BJ (cell line): ENCODE measurements around the gene PRMT3. TPM values are rescaled to one million over a fixed set of nuclear protein-coding genes. Genes with fewer than 3 reads are reported as not detected.
"Not testable (repeated sequence)": the region's sequence is repeated elsewhere in the genome, so short reads cannot be mapped to it uniquely, and the experiment has no call there.

Experiments
- CTCF ChIA-PET: fragments of 350-600 bp; formaldehyde crosslinking; extraction: SDS; loops from one replicate; lab custom pipeline; 2021; ENCODE audit warnings: antibody characterized with exemption, inconsistent platforms; lab: Yijun Ruan, JAX
- POLR2A ChIA-PET: fragments of 300-600 bp; sonication (Branson Sonifier 250); formaldehyde crosslinking; extraction: SDS; loops from one replicate; lab custom pipeline; 2021; ENCODE audit warnings: antibody characterized with exemption; lab: Charles Lee
- DNase-seq: peaks from one replicate; pipeline ENCODE4 v3.0.0-alpha.2; 2011; ENCODE audit warnings: low read depth
- H3K27me3 ChIP-seq: 2 replicates; pipeline ENCODE4 v1.6.0; 2011; ENCODE audit warnings: low read length; ENCODE audit not compliant: control insufficient read depth, insufficient read depth
- H3K36me3 ChIP-seq: 2 replicates; pipeline ENCODE4 v1.5.1; 2011; ENCODE audit warnings: low read length; ENCODE audit not compliant: control insufficient read depth, insufficient read depth
- H3K4me3 ChIP-seq: 2 replicates; pipeline ENCODE4 v1.5.1; 2011; ENCODE audit warnings: low read depth, mild to moderate bottlenecking, control low read depth, low read length
- CTCF ChIP-seq: IDR thresholded peaks from 2 replicates; pipeline ENCODE4 v1.5.1; 2011; ENCODE audit warnings: low read depth, mild to moderate bottlenecking, control low read depth, inconsistent platforms, low read length, moderate library complexity; ENCODE audit not compliant: insufficient read depth
- polyA plus RNA-seq: library from polyadenylated mRNA; depleted of rRNA; stranded (reverse); fragments of >200 nt; gene quantifications from 2 replicates; pipeline ENCODE4 v1.2.3, GENCODE V29; 2011

PRMT3 gene
- polyA plus RNA-seq, 1 experiment, result 5.6 TPM

GRCh38 chr11:20374741-20375300 is 12.7 kb upstream of the PRMT3 start:
- DNase-seq, result no peak
- Histone ChIP-seq H3K4me3 (no peak overlapping the region), H3K27me3 (no peaks in the 10 kb centered on the region), H3K36me3 (peaks cover 2% of the 10 kb centered on the region)
- TF ChIP-seq CTCF, result no peak
- ChIA-PET POLR2A (no interaction called here), CTCF (interaction anchor here (1.0 to 1.3 kb wide), 2 partner anchors 12 to 22 kb away, joined by 3 to 7 read pairs; no protein-coding TSS in a partner anchor)

GRCh38 chr11:20376162-20376730 is 11.3 kb upstream of the PRMT3 start:
- ChIA-PET POLR2A (no interaction called here), CTCF (interaction anchor here (0.6 to 1.1 kb wide), 3 partner anchors 11 to 234 kb away, joined by 3 read pairs; no protein-coding TSS in a partner anchor)
- Histone ChIP-seq H3K4me3 (no peak overlapping the region), H3K27me3 (no peaks in the 10 kb centered on the region), H3K36me3 (peaks cover 2% of the 10 kb centered on the region)
- DNase-seq, result no peak
- TF ChIP-seq CTCF, result no peak

GRCh38 chr11:20385996-20386395 is 1.5 kb upstream of the PRMT3 start:
- H3K4me3 ChIP-seq, POLR2A ChIA-PET, H3K27me3 ChIP-seq, DNase-seq, H3K36me3 ChIP-seq: not testable (repeated sequence)
- CTCF ChIA-PET, result interaction anchor here (1.1 to 1.6 kb wide), 2 partner anchors 12 to 223 kb away, joined by 5 to 7 read pairs; no protein-coding TSS in a partner anchor

GRCh38 chr11:20388096-20389055 is 860 bp downstream of the PRMT3 start:
- ChIA-PET POLR2A (no interaction called here), CTCF (interaction anchor here (0.9 to 1.9 kb wide), 3 partner anchors 9 to 218 kb away, joined by 3 to 13 read pairs (median 5); no protein-coding TSS in a partner anchor)

GRCh38 chr11:20397281-20397680 is 9.8 kb downstream of the PRMT3 start:
- no peak overlapping the region for H3K4me3 ChIP-seq
- CTCF ChIA-PET, result interaction anchor here (0.7 to 3.5 kb wide), 22 partner anchors 8 to 406 kb away, joined by 3 to 49 read pairs (median 4); no protein-coding TSS in a partner anchor
- peak; percentile 72 for TF ChIP-seq CTCF
- H3K36me3 ChIP-seq, result peaks cover 1% of the 10 kb centered on the region
- POLR2A ChIA-PET, result no interaction called here
- H3K27me3 ChIP-seq, result no peaks in the 10 kb centered on the region
- no peak for DNase-seq

More at GRCh38 chr11:20388096-20389055, 860 bp downstream of the PRMT3 start:
- H3K27me3 ChIP-seq, result no peaks in the 10 kb centered on the region
- peak overlapping the region; percentile 98 for H3K4me3 ChIP-seq
- no peak for TF ChIP-seq CTCF
- no peak for DNase-seq
- no peaks in the 10 kb centered on the region; the same call in 1 of the 2 replicates for H3K36me3 ChIP-seq
